GM08714 (cell line): ENCODE results near the gene MAPK12.

Experiments
- H3K4me3 ChIP-seq: fragments of 200-500 bp; sonication (Bioruptor generic); 2 replicates; pipeline ENCODE4 v1.5.1; 2014; ENCODE audit warnings: mild to moderate bottlenecking, low read length, inconsistent platforms
- ZNF274 ChIP-seq: IDR thresholded peaks from 2 replicates; pipeline ENCODE4 v1.6.1; 2012; ENCODE audit warnings: mild to moderate bottlenecking, low read depth, low read length

The MAPK12 gene

GRCh38 chr22:50220603-50221409, 40.7 kb downstream of the MAPK12 start:
- H3K4me3 ChIP-seq: no peak overlapping the region
- no peak for TF ChIP-seq ZNF274

DNA sequence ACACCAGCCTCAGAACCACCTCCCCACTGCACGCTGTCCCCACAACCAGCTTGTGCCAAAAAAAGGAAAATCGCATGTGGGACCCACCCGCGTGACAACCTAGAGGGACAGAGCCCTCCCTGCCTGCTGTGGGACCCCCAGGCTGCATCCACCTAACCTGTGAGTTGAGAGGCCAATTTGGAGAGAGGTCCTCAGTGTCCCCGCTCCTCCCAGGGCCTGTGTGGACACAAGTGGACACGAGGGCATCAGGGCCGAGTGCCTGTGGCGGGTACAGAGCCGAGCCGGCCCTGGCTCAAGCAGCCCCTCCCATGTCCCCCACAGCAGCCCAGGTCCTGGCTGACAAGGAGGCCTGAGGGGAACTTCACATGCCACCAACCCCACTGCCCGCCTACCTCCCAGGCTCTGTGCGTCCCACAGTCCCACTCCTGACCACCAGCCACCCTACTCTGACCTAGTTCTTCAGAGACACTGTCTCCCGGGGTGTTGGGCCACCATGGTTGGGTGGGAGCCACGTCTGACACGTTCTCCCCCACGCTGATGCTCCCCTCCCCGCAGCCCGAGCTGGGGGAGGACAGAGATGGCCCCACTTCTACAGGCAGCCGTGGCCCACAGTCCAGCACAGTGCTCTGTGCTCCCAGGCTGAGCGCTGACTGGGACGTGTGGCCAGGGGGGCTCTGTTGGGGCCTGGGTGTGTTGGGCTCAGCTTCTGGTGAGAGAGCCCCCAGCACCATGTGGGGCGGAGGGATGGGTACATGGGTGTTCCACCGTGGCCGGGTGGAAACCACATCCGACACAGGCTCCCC, 41.5 kb downstream of the MAPK12 start:
- no peak for TF ChIP-seq ZNF274
- no peak overlapping the region for H3K4me3 ChIP-seq

GRCh38 chr22:50218996-50219727, 42.3 kb downstream of the MAPK12 start:
- H3K4me3 ChIP-seq: no peak overlapping the region
- no peak for TF ChIP-seq ZNF274

DNA sequence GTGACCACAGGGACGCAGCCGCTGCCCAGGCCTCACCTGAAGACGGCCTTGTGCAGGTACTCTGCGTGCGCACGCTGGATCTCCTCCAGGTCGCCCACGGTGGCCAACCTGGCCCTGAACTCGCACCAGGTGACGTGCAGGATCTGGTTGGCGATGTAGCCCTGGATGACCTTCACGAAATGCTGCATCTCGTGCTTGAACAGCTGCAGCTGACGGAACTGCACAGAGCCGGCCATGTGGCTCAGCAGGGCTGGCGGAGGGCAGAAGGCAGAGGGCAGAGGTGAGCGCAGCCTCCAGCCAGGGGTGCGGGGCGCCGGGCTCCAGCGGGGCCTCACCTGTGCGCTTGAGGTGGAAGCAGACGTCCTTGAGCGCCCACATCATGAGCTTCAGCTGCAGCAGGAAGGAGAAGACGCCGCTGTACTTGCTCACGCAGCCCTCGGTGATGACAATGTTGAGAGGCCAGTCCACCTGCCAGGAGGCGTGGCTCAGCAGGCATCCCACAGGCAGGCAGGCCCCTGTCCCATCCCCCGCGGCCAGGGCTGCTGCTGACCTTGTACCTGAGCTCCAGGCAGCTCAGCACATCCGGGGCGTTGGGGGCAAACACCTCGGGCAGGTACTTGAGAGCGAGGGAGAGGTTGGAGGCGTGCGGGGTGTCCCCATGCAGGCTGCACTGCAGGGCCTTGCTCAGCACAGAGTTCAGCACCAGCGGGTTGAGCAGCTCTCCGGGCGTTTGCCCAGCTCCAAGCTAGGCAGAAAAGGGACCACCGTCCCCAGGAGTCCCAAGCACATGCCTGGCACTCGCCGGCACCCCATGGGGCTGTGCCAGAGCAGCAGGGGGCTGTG, 43.1 kb downstream of the MAPK12 start:
- TF ChIP-seq ZNF274: no peak
- H3K4me3 ChIP-seq: no peak overlapping the region

- TF ChIP-seq ZNF274: no peak
- H3K4me3 ChIP-seq: no peak overlapping the region
Observed at GRCh38 chr22:50217543-50218152, 43.8 kb downstream of the MAPK12 start.

DNA sequence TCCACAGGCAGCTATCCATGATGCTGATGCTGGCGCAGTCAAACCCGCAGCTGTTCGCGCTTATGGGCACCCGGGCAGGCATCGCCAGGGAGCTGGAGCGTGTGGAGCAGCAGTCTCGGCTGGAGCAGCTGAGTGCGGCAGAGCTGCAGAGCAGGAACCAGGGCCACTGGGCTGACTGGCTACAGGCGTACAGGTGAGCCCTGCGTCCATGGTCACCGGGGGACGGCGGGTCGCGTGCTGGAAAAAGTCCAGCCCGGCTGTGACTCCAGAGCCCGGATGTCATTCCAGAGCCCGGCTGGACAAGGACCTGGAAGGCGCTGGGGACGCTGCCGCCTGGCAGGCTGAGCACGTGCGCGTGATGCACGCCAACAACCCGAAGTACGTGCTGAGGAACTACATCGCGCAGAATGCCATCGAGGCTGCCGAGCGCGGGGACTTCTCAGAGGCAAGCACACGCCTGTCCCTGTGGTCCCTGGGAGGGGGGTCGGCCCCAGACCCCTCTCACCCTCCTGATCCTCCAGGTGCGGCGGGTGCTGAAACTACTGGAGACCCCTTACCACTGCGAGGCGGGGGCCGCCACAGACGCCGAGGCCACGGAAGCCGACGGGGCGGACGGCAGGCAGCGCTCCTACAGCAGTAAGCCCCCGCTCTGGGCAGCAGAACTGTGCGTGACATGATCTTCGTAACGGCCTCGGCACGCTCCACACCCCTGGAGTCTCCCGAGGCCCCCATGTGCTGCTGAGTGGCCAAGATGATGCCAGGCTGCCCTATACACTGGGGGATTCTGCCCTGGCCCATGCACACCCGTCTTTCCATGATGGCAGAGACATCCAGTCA, 44.6 kb downstream of the MAPK12 start:
- H3K4me3 ChIP-seq: no peak overlapping the region
- TF ChIP-seq ZNF274: no peak

- no peak for TF ChIP-seq ZNF274
- H3K4me3 ChIP-seq: no peak overlapping the region
Observed at GRCh38 chr22:50216055-50216683, 45.3 kb downstream of the MAPK12 start.

DNA sequence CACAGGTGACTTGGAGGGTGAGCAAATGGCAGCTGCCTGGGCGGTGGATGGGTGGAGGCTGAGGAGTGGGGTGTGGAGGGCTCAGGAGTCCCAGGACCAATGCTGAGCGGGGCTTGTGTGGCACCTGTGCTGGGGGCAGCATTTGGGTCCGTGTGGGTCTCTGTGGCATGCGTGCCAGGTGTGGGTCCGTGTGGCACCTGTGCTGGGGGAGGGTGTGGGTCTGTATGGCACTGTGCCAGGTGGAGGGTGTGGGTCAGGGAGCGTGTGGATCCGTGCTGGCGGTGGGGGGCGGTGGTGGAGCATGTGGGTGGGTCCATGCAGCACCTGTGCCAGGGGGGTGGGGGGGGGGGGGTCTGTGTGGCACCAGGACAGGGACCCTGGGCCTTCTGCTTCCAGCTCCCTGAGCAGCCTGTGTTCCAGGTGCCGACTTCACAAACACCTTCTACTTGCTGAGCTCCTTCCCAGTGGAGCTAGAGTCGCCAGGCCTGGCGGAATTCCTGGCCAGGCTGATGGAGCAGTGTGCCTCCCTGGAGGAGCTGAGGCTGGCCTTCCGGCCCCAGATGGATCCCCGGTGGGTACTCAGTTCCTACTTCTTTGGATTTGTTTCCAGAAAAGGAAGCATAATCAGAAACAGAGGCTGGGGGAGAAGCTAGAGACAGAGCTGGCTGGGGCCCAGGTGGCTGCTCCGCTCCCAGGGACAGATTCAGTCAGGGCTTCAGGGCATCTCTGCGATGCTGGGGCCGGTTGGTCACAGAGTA, 46.0 kb downstream of the MAPK12 start:
- TF ChIP-seq ZNF274: no peak
- H3K4me3 ChIP-seq: no peak overlapping the region

- H3K4me3 ChIP-seq: no peak overlapping the region
- TF ChIP-seq ZNF274: no peak
Observed at GRCh38 chr22:50213263-50213662, 48.2 kb downstream of the MAPK12 start.

- no peak for TF ChIP-seq ZNF274
- no peak overlapping the region for H3K4me3 ChIP-seq
Observed at GRCh38 chr22:50211147-50211546, 50.3 kb downstream of the MAPK12 start.

DNA sequence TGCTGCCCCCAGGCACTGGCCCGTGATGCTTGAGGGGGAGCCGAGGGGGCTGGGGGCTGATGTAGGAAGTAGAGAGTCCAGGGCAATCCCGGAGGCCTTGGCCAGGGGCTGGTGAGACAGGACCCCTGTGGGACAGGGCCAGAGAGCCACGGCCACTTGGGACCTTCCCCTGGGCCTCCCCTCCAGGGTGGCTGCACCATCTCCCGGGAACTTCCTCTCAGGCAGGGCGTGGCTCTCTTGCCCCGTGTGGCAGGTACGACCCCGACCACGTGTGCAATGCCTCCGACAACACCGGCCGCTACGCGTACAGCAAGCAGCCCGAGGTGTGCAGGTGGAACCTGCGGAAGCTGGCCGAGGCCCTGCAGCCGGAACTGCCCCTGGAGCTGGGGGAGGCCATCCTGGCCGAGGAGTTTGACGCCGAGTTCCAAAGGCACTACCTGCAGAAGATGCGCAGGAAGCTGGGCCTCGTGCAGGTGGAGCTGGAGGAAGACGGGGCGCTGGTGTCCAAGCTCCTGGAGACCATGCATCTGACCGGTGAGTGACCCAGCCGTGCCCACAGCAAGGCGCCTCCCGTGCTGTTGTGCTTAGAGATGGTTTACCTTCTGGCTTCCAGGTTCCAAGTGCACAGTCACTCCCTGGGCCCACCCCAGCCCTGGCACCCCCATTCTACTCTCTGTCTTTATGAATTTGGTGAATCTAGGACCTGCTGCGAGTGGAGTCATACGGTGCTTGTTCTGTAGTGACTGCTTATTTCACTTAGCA, 50.9 kb downstream of the MAPK12 start:
- no peak overlapping the region for H3K4me3 ChIP-seq
- TF ChIP-seq ZNF274: no peak
